HL-60 (cell line): Measurements from ENCODE around the gene LRRC37B.

Source experiments
- POLR2AphosphoS5 ChIP-seq: IDR thresholded peaks from 2 replicates; pipeline ENCODE4 v1.6.1; 2012; ENCODE audit warnings: low read depth
- TF ChIP-seq, protein P1 (sequence below): IDR thresholded peaks from one replicate; pipeline ENCODE4 v1.5.1; 2011; ENCODE audit warnings: low read length, control low read depth, inconsistent platforms; ENCODE audit not compliant: insufficient read depth
- TF ChIP-seq, protein P2 (sequence below): IDR thresholded peaks from 2 replicates; pipeline ENCODE4 v1.6.1; 2012; ENCODE audit warnings: low read depth; ENCODE audit not compliant: insufficient replicate concordance

- TF ChIP-seq, protein P1, sequence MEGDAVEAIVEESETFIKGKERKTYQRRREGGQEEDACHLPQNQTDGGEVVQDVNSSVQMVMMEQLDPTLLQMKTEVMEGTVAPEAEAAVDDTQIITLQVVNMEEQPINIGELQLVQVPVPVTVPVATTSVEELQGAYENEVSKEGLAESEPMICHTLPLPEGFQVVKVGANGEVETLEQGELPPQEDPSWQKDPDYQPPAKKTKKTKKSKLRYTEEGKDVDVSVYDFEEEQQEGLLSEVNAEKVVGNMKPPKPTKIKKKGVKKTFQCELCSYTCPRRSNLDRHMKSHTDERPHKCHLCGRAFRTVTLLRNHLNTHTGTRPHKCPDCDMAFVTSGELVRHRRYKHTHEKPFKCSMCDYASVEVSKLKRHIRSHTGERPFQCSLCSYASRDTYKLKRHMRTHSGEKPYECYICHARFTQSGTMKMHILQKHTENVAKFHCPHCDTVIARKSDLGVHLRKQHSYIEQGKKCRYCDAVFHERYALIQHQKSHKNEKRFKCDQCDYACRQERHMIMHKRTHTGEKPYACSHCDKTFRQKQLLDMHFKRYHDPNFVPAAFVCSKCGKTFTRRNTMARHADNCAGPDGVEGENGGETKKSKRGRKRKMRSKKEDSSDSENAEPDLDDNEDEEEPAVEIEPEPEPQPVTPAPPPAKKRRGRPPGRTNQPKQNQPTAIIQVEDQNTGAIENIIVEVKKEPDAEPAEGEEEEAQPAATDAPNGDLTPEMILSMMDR, result no peak
- no peak for TF ChIP-seq POLR2AphosphoS5
- TF ChIP-seq, protein P2, sequence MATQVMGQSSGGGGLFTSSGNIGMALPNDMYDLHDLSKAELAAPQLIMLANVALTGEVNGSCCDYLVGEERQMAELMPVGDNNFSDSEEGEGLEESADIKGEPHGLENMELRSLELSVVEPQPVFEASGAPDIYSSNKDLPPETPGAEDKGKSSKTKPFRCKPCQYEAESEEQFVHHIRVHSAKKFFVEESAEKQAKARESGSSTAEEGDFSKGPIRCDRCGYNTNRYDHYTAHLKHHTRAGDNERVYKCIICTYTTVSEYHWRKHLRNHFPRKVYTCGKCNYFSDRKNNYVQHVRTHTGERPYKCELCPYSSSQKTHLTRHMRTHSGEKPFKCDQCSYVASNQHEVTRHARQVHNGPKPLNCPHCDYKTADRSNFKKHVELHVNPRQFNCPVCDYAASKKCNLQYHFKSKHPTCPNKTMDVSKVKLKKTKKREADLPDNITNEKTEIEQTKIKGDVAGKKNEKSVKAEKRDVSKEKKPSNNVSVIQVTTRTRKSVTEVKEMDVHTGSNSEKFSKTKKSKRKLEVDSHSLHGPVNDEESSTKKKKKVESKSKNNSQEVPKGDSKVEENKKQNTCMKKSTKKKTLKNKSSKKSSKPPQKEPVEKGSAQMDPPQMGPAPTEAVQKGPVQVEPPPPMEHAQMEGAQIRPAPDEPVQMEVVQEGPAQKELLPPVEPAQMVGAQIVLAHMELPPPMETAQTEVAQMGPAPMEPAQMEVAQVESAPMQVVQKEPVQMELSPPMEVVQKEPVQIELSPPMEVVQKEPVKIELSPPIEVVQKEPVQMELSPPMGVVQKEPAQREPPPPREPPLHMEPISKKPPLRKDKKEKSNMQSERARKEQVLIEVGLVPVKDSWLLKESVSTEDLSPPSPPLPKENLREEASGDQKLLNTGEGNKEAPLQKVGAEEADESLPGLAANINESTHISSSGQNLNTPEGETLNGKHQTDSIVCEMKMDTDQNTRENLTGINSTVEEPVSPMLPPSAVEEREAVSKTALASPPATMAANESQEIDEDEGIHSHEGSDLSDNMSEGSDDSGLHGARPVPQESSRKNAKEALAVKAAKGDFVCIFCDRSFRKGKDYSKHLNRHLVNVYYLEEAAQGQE, result no peak
These were observed 26.0 kb downstream of the LRRC37B start for GRCh38 chr17:32033223-32033622.
